MV-4-11 (cell line): ENCODE results near the gene STIM1.
A peak's percentile ranks its signal among the peaks of the same experiment; 100 is the strongest.

Experiments
- DNase-seq: peaks from one replicate; lab custom pipeline; 2025; lab: John Stamatoyannopoulos, UW

Gene STIM1

GRCh38 chr11:3830730-3831129 is 24.7 kb upstream of the STIM1 start:
- DNase-seq, result peak; percentile 21

DNA sequence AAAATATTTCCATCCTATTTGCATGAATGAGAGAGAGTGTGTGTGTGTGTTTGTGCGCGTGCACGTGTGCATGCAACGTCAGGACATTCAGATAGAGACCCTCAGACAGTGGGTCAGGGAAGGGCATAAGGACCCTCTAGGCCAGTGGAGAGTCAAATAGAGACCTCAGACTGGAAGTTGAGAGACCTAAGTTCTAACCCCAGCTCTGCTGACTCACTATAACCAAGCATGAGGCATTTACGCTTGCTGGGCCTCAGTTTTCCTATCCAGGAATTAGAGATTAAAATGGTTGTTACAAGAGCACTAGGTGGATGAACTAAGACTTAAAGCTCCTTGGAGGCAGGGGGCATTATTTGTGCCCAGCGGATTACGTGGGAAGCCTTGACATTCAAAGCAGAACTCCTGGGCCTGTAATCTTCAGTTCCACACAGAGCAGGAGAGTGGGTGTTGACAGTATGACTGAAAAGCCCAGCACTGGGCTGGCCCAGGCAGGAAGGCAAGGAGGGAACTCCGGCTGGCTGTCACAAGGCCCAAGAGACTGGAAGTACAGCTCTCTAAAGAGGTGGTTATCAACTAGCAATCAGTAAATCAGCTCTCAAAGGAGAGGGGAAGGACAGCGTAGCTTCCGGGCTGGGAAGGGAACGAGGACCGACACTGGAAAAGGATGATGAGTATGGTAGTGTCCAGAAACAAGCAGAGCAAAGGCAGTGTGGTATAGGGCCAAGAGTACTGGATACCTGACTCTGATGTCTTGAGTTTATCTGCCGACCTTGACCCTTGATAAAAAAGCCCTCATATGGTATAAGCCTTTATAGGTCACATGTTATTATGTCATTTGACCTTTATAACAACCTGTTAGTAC is 23.9 kb upstream of the STIM1 start:
- peak; percentile 14 for DNase-seq

DNA sequence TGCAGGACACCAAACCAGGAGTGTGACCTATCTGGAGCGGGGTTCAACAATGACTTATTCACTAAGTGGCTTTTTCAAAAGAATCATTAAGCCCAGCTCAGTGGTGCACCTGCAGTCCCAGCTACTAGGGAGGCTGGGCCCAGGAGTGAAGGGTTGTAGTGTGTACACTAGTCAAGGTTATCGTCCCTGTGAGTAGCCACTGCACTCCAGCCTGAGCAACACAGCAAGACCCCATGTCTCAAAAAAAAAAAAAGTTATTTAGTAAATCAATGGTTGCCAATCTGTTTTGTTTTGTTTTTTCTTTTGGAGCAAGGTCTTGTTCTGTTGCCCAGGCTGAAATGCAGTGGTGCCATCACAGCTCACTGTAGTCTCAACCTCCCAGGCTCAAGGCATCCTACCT is 22.6 kb upstream of the STIM1 start:
- no peak for DNase-seq

GRCh38 chr11:3833449-3833848 is 22.0 kb upstream of the STIM1 start:
- DNase-seq, result no peak

DNA sequence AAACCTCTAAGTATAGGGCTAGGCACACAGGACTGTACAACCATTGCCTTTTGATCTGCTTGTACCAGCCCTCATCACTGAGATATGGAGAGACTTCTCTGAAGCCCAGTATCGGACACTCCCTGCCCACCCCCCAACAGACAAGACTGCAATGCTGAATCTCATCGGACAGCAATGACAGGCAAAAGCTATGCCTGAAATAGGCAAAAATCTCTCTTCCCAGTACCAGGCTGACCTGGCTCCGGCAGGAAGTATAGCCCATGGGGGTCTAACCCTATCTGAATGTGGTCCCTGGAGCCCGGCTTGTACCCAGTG is 21.2 kb upstream of the STIM1 start:
- DNase-seq, result no peak

- peak; percentile 91 for DNase-seq
Measured at GRCh38 chr11:3834664-3835461, 20.6 kb upstream of the STIM1 start.

- DNase-seq, result peak; percentile 48
Measured at GRCh38 chr11:3835751-3836150, 19.7 kb upstream of the STIM1 start.

DNA sequence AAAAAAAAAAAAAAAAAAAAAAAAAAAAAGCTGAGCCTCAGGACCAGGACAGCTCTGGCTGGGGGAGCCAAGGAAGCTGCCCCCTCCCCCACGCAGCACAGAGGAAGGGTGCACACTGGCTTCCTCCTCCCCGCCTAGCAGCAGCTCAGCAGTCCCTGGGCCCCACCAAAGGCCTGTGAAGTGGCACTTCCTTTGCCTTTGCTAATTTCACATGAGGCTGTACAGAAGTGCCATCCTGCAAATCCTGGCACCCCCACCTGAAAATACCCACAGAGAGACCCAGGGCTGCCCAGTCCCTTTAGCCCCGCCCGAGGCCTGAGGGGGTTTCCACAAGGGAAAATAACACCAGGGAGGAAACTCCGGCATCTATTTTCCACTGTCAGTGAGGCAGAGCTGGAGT is 18.6 kb upstream of the STIM1 start:
- peak; percentile 63 for DNase-seq

DNA sequence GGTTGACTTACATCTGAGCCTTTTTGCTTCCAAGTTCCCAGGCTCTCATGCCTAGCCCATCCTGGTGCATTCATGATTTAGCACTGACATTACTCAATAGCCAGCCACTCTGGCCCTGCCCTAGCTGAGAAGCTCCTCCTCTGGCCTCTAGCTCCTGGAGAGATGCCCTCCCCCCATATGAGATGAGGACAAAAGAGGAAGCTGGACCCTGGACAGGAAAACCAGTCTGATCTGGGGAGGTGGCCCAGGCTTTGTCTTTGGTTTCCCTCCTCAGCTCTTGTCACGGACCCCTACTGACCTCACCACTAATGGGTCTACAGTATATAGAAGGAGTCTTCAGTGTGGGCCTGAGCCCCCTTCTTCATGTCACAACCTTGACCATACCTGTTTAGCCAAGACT is 17.7 kb upstream of the STIM1 start:
- peak; percentile 99 for DNase-seq

- peak; percentile 62 for DNase-seq
Measured at GRCh38 chr11:3838504-3838903, 17.0 kb upstream of the STIM1 start.

DNA sequence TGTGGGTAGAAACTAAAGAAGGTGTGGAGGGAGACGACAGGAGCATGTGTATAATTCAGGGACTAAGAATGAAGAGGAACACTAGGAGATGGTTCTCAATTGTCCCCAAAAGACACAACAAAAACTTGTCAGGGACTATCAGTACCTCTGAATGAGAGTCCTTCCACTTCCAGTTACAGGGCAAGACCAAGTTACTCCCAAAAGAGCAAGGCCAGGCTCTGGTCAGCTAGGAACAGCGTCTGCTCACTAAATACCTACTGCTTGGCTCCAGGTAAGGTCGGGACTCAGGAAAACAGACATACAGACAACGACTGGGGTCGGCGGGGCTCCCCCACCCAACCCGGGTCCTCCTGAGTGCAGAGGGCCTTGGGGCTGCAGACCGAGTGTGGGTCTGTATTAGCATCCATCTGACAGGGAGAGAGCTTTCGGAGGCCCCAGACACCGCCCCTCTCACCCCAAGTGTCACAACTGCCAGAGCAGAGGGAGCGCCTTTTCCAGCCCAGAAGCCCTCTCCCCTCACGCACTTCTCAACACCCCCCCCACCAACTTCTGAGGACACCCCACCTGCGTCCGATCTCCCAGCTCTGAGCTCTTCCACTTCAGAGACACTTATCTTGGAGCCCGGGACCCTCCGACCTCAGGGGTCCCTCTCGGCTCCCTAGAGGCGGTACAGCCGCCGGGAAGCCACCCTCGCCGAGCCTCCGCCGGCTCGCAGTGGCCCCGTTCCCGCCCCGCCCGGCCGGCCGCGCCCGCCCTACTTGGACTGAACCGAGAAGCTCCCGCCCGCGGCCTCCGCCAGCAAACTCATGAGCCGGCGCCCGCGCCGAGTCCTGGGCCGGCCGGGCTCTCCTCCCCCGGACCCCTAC is 15.2 kb upstream of the STIM1 start:
- DNase-seq, result no peak

DNA sequence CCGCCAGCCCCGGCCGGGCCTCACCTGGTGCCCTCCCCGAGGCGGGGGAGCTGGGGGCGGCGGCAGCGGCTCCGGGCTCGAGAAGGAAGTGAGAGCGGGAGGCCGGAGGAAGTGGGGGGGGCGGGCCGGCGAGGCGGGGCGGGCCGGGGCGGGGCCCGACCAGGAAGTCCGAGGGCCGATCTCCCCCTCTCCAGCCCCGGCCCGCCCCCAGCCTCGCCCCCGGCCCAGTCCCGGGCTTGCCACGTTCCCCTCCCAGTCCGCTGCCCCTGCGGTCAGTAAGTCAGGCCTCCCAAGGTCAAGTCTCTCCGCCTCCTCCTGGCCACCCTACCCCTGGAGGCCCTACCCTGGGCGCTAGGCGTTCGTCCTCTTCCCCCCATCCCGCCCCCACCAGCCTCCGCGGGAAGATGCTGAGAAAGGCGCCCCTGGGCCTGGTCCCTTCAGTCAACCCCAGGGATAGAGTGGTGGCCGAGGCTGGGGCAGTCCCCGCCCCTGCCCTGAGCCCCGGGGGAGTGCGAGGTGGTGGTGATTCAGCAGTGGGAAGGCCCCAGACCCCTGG is 14.5 kb upstream of the STIM1 start, which contains the start of gene RHOG:
Gene RHOG (minus strand): TSS at position 90 of the 556 bp plus-strand sequence. CDS start 12,821 bp downstream, outside the sequence.
- DNase-seq, result peak; percentile 88

- peak; percentile 90 for DNase-seq
Measured at GRCh38 chr11:3841426-3842350, 13.8 kb upstream of the STIM1 start.

- no peak for DNase-seq
Measured at GRCh38 chr11:3843326-3843725, 12.1 kb upstream of the STIM1 start.

GRCh38 chr11:3845246-3845645 is 10.2 kb upstream of the STIM1 start:
- no peak for DNase-seq

- no peak for DNase-seq
Measured at GRCh38 chr11:3845670-3846069, 9.8 kb upstream of the STIM1 start.

DNA sequence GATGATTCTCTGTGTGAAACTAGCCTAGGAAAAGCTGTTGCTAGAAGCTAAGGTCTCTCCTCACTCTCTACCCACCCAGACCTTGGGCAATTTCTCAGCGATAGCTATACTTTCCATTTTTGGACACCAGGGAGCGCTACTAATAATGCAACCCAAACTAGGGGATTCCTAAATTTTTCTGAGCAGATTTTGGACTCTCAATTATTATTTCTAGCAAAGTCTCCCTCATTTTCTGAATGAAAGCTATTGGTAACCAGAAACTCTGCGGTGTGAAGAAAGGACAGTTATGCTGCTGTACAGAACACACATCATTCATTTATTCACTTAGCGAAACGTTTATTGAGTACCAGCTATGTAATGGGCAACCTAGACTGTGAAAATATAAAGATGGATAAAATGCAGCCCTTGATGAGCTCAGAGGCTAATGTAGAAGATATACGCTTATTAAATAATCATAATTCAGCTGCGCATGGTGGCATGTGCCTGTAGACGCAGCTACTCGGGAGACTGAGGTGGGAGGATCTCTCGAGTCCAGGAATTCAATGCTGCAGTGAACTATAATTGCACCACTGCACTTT is 6.1 kb upstream of the STIM1 start:
- peak; percentile 55 for DNase-seq

- DNase-seq, result no peak
Measured at GRCh38 chr11:3853545-3853842, 2.0 kb upstream of the STIM1 start.

GRCh38 chr11:3853899-3854659 is 1.4 kb upstream of the STIM1 start:
- DNase-seq, result peak; percentile 75

GRCh38 chr11:3854660-3854976 is 846 bp upstream of the STIM1 start:
- no peak for DNase-seq
